H9 (cell line): Measurements from ENCODE around the gene CDCA7L. TPM values are rescaled to one million over a fixed set of nuclear protein-coding genes. Genes with fewer than 3 reads are reported as not detected.

ENCODE experiments used
- DNase-seq: peaks from one replicate; pipeline ENCODE4 v3.0.0-alpha.2; 2017
- H2AFZ ChIP-seq: one replicate; pipeline ENCODE4 v1.6.1; 2013; ENCODE audit warnings: mild to moderate bottlenecking, low read length, control low read depth, moderate library complexity
- H2AK5ac ChIP-seq: 2 replicates; pipeline ENCODE4 v1.6.1; 2013; ENCODE audit warnings: low read length, control low read depth, mixed read lengths; ENCODE audit not compliant: insufficient read length
- H2BK120ac ChIP-seq: one replicate; pipeline ENCODE4 v1.6.1; 2013; ENCODE audit warnings: low read depth, mild to moderate bottlenecking, low read length, control low read depth, inconsistent platforms; ENCODE audit not compliant: poor library complexity, severe bottlenecking
- H2BK12ac ChIP-seq: 2 replicates; pipeline ENCODE4 v1.6.1; 2013; ENCODE audit warnings: low read length, control low read depth, mixed read lengths, low read depth; ENCODE audit not compliant: insufficient read length
- H2BK15ac ChIP-seq: 2 replicates; pipeline ENCODE4 v1.6.1; 2013; ENCODE audit warnings: low read depth, low read length, control low read depth
- H2BK20ac ChIP-seq: one replicate; pipeline ENCODE4 v1.6.1; 2013; ENCODE audit warnings: low read depth, mild to moderate bottlenecking, low read length, control low read depth, inconsistent platforms; ENCODE audit not compliant: poor library complexity, severe bottlenecking
- H2BK5ac ChIP-seq: 2 replicates; pipeline ENCODE4 v1.6.1; 2013; ENCODE audit warnings: low read length, control low read depth, mixed read lengths; ENCODE audit not compliant: insufficient read length
- H3K14ac ChIP-seq: 2 replicates; pipeline ENCODE4 v1.6.1; 2013; ENCODE audit warnings: low read length, control low read depth; ENCODE audit not compliant: insufficient read depth
- H3K18ac ChIP-seq: 2 replicates; pipeline ENCODE4 v1.6.1; 2013; ENCODE audit warnings: low read depth, mild to moderate bottlenecking, mixed read lengths, low read length, control low read depth; ENCODE audit not compliant: insufficient read length
- H3K23ac ChIP-seq: 2 replicates; pipeline ENCODE4 v1.6.1; 2013; ENCODE audit warnings: low read length, control low read depth, mixed read lengths, low read depth; ENCODE audit not compliant: insufficient read length
- H3K23me2 ChIP-seq: 2 replicates; pipeline ENCODE4 v1.6.1; 2013; ENCODE audit warnings: low read depth, mild to moderate bottlenecking, mixed read lengths, low read length, control low read depth; ENCODE audit not compliant: insufficient read length, poor library complexity, severe bottlenecking
- H3K27ac ChIP-seq: 2 replicates; pipeline ENCODE4 v1.5.1; 2013; ENCODE audit warnings: low read length, control low read depth, mixed read lengths, low read depth; ENCODE audit not compliant: insufficient read length
- H3K27me3 ChIP-seq: 2 replicates; pipeline ENCODE4 v1.6.1; 2013; ENCODE audit warnings: low read length, control low read depth, inconsistent platforms; ENCODE audit not compliant: insufficient read depth
- H3K4ac ChIP-seq: 2 replicates; pipeline ENCODE4 v1.6.1; 2013; ENCODE audit warnings: low read depth, mild to moderate bottlenecking, control low read depth, inconsistent platforms, low read length, moderate library complexity
- H3K4me1 ChIP-seq: 2 replicates; pipeline ENCODE4 v1.6.1; 2013; ENCODE audit warnings: low read length, control low read depth, inconsistent platforms; ENCODE audit not compliant: insufficient read depth
- H3K4me2 ChIP-seq: 2 replicates; pipeline ENCODE4 v1.6.1; 2013; ENCODE audit warnings: low read length, control low read depth, mixed read lengths; ENCODE audit not compliant: insufficient read length, insufficient read depth
- H3K56ac ChIP-seq: 2 replicates; pipeline ENCODE4 v1.6.1; 2013; ENCODE audit warnings: low read depth, mild to moderate bottlenecking, mixed read lengths, low read length, control low read depth; ENCODE audit not compliant: insufficient read length
- H3K79me1 ChIP-seq: 2 replicates; pipeline ENCODE4 v1.6.1; 2013; ENCODE audit warnings: low read depth, mild to moderate bottlenecking, moderate library complexity, low read length, control low read depth, inconsistent platforms; ENCODE audit not compliant: insufficient read depth, poor library complexity, severe bottlenecking
- H3K79me2 ChIP-seq: 2 replicates; pipeline ENCODE4 v1.6.1; 2013; ENCODE audit warnings: low read length, control low read depth, inconsistent platforms; ENCODE audit not compliant: insufficient read depth
- H3K9ac ChIP-seq: 2 replicates; pipeline ENCODE4 v1.6.1; 2013; ENCODE audit warnings: low read length, control low read depth, mixed read lengths; ENCODE audit not compliant: insufficient read length; ENCODE audit errors: extremely low read depth
- H3K9me3 ChIP-seq: one replicate; pipeline ENCODE4 v1.6.1; 2013; ENCODE audit warnings: low read depth, low read length, inconsistent platforms; ENCODE audit not compliant: control insufficient read depth
- H3T11ph ChIP-seq: one replicate; pipeline ENCODE4 v1.6.1; 2013; ENCODE audit warnings: mild to moderate bottlenecking, low read length, control low read depth, inconsistent platforms
- H4K20me1 ChIP-seq: one replicate; pipeline ENCODE4 v1.6.1; 2013; ENCODE audit not compliant: control insufficient read depth, insufficient read length, insufficient read depth
- H4K5ac ChIP-seq: 2 replicates; pipeline ENCODE4 v1.6.1; 2013; ENCODE audit warnings: low read depth, mild to moderate bottlenecking, mixed read lengths, low read length, control low read depth; ENCODE audit not compliant: insufficient read length
- H4K8ac ChIP-seq: replicated peaks from 2 replicates; pipeline ENCODE4 v1.6.1; 2013; ENCODE audit warnings: low read length, control low read depth, mixed read lengths, low read depth; ENCODE audit not compliant: insufficient read length
- H4K91ac ChIP-seq: 2 replicates; pipeline ENCODE4 v1.6.1; 2013; ENCODE audit warnings: low read depth, mild to moderate bottlenecking, moderate library complexity, mixed read lengths, low read length, control low read depth; ENCODE audit not compliant: insufficient read length
- H3K27ac Mint-ChIP-seq, 3 experiments: 2 replicates in 2 of 3; 3 replicates in 1 of 3; pipeline ENCODE4 v1.8.0; 2020 to 2021; ENCODE audit warnings: mixed read lengths in 3 of 3, mild to moderate bottlenecking in 1 of 3, moderate library complexity in 1 of 3
- H3K27me3 Mint-ChIP-seq: 2 replicates; pipeline ENCODE4 v1.8.0; 2021; ENCODE audit warnings: low read depth, mild to moderate bottlenecking, moderate library complexity, mixed read lengths
- H3K36me3 Mint-ChIP-seq, 3 experiments: 2 replicates in 2 of 3; 3 replicates in 1 of 3; pipeline ENCODE4 v1.8.0; 2020 to 2021; ENCODE audit warnings: low read depth in 3 of 3, mixed read lengths in 3 of 3; ENCODE audit not compliant: insufficient read depth in 1 of 3
- H3K4me1 Mint-ChIP-seq, 2 experiments: 2 replicates each; pipeline ENCODE4 v1.8.0; 2020; ENCODE audit warnings: mixed read lengths in 2 of 2
- H3K4me3 Mint-ChIP-seq, 2 experiments: 2 replicates in 1 of 2; 3 replicates in 1 of 2; pipeline ENCODE4 v1.8.0; 2020 to 2021; ENCODE audit warnings: mild to moderate bottlenecking in 2 of 2, mixed read lengths in 2 of 2, moderate library complexity in 1 of 2
- H3K9me3 Mint-ChIP-seq, 2 experiments: 2 replicates in 1 of 2; 3 replicates in 1 of 2; pipeline ENCODE4 v1.8.0; 2020; ENCODE audit warnings: mild to moderate bottlenecking in 2 of 2, mixed read lengths in 2 of 2, moderate library complexity in 1 of 2
- WGBS: extraction: QIAGEN DNeasy Blood & Tissue Kit; methylation state at CpG from one replicate; pipeline ENCODE4 v1.1.7; 2013; ENCODE audit warnings: missing lambda C conversion rate, low lambda C conversion rate, mixed read lengths; ENCODE audit not compliant: insufficient read length; ENCODE audit errors: extremely low coverage; 5-methylcytosine and 5-hydroxymethylcytosine counted together
- total RNA-seq: library from RNA; stranded (reverse); gene quantifications from 2 replicates; pipeline ENCODE4 v1.2.1, GENCODE V29; 2021
- TF ChIP-seq, protein P1 (sequence below): fragments of 200-600 bp; sonication (generic); conservative IDR thresholded peaks from 3 replicates; pipeline ENCODE4 v1.8.0; 2021; ENCODE audit warnings: antibody characterized with exemption, mild to moderate bottlenecking

Gene CDCA7L
- total RNA-seq, 1 experiment from 2014 or later: 104 TPM

DNA sequence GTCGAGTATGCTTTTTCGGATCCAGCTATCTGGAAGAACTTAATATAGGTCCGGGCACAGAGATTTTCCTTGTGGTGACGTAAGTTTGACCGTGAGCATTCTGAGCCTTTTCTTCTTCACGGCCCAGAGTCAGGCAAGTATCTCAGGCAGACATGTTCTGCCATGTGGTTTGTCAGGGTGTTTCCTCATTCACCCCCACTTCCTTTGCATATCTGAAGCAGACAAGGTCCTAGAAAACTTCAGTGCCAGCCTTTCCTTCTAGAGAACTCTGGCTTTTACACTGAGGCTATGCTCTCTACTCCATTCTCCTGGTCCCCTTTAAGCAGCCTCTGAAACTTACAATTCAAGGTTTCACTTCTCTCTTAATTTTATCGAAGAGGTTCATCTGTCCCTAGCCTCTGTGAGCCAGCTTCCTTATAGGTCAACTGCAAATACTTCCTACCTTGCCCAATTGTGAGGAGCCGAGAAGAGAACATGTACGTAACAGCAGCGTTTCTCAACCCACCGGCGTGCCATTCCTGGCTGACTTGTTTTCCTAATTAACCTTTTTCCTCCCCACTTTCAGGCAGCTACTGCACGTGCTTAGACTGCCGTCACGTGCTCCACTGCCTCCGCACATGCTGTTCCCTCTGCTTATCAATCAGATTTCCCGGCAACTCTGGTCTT lies 47.3 kb downstream of the CDCA7L start:
- H3K9me3 ChIP-seq: no peaks in the 10 kb centered on the region
- H4K20me1 ChIP-seq: no peaks in the 10 kb centered on the region
- no peak overlapping the region for H3K4ac ChIP-seq
- H3K14ac ChIP-seq: no peak overlapping the region
- no peak overlapping the region for H3K27ac ChIP-seq
- Mint-ChIP-seq H3K9me3 (peaks cover 2 to 17% of the 10 kb centered on the region in 2 experiments; a peak in 2 of 5 replicates), H3K4me3 (no peak overlapping the region), H3K27me3 (no peaks in the 10 kb centered on the region), H3K27ac (peak overlapping the region in 1 of 3 experiments; percentile 72; a peak in 2 of 7 replicates), H3K36me3 (peaks cover 60 to 80% (median 76%) of the 10 kb centered on the region in 3 experiments), H3K4me1 (peaks cover 0 to 4% of the 10 kb centered on the region in 2 experiments; a peak in 2 of 4 replicates)
- no CpG with 5 or more reads among the region's 17 CpGs for WGBS
- H3K18ac ChIP-seq: no peak overlapping the region
- no peak overlapping the region for H3K56ac ChIP-seq
- no peak for DNase-seq
- no peak overlapping the region for H3K4me2 ChIP-seq
- H4K91ac ChIP-seq: no peak overlapping the region
- H3K79me2 ChIP-seq: no peaks in the 10 kb centered on the region
- peak overlapping the region; percentile 12 for H2BK120ac ChIP-seq
- no peak overlapping the region for H3K9ac ChIP-seq
- no peak overlapping the region for H2BK5ac ChIP-seq
- H2AK5ac ChIP-seq: no peak overlapping the region
- no peak overlapping the region for H2BK12ac ChIP-seq
- no peak overlapping the region for H4K8ac ChIP-seq
- H2AFZ ChIP-seq: no peak overlapping the region
- no peak overlapping the region for H2BK15ac ChIP-seq
- H4K5ac ChIP-seq: no peak overlapping the region
- H3K27me3 ChIP-seq: no peaks in the 10 kb centered on the region
- no peak overlapping the region for H3T11ph ChIP-seq
- no peaks in the 10 kb centered on the region for H3K23me2 ChIP-seq
- no peak overlapping the region for H3K23ac ChIP-seq
- H3K4me1 ChIP-seq: no peaks in the 10 kb centered on the region
- TF ChIP-seq, protein P1, sequence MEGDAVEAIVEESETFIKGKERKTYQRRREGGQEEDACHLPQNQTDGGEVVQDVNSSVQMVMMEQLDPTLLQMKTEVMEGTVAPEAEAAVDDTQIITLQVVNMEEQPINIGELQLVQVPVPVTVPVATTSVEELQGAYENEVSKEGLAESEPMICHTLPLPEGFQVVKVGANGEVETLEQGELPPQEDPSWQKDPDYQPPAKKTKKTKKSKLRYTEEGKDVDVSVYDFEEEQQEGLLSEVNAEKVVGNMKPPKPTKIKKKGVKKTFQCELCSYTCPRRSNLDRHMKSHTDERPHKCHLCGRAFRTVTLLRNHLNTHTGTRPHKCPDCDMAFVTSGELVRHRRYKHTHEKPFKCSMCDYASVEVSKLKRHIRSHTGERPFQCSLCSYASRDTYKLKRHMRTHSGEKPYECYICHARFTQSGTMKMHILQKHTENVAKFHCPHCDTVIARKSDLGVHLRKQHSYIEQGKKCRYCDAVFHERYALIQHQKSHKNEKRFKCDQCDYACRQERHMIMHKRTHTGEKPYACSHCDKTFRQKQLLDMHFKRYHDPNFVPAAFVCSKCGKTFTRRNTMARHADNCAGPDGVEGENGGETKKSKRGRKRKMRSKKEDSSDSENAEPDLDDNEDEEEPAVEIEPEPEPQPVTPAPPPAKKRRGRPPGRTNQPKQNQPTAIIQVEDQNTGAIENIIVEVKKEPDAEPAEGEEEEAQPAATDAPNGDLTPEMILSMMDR: no peak
- H2BK20ac ChIP-seq: no peak overlapping the region
- H3K79me1 ChIP-seq: no peaks in the 10 kb centered on the region
